Activated T-cell treated with anti-CD3 and anti-CD28 coated beads, Interleukin-2, amount 50 U/mL, for 24 hours (primary cell): Measurements from ENCODE around the gene SYPL1.
A peak's percentile ranks its signal among the peaks of the same experiment; 100 is the strongest.

Experiments
- DNase-seq: peaks from one replicate; pipeline ENCODE4 v3.0.0-alpha.2; 2020
- H3K27ac Mint-ChIP-seq: 2 replicates; pipeline ENCODE4 v1.8.0; 2020; ENCODE audit warnings: mild to moderate bottlenecking, mixed read lengths
- H3K27me3 Mint-ChIP-seq: 2 replicates; pipeline ENCODE4 v1.8.0; 2020; ENCODE audit warnings: mixed read lengths
- H3K36me3 Mint-ChIP-seq: 2 replicates; pipeline ENCODE4 v1.8.0; 2020; ENCODE audit warnings: low read depth, mixed read lengths
- H3K4me1 Mint-ChIP-seq: 2 replicates; pipeline ENCODE4 v1.8.0; 2020; ENCODE audit warnings: low read depth, mixed read lengths
- H3K4me3 Mint-ChIP-seq: 2 replicates; pipeline ENCODE4 v1.8.0; 2020; ENCODE audit warnings: mild to moderate bottlenecking, moderate library complexity, mixed read lengths
- H3K9me3 Mint-ChIP-seq: 2 replicates; pipeline ENCODE4 v1.8.0; 2020; ENCODE audit warnings: mixed read lengths

Gene SYPL1

DNA sequence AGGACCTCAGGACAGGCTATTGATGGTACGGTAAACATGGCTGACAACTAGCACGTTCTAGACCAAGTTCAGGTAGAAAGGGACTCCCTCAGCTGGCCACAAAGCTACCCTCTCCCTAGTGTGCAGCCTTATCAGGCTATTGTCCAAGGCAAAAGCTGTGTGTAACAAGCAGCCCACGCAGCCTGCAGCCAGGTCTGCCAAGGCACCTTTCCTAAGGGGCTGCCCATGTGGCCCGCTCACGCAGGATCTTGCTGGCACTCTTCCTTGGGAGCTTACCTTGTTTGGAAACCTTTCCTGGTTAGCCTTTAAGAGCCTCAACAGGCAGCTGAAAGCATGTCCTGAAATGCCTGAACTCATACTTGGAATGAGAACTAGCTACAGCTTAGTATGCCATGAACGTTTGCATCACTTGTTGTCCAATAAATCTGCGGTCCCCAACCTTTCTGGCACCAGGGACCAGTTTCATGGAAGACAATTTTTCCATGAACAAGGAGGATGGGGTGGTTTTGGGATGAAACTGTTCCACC, 51.7 kb downstream of the SYPL1 start:
- H3K4me3 Mint-ChIP-seq, result no peak overlapping the region
- H3K27ac Mint-ChIP-seq, result no peak overlapping the region
- peaks cover 40% of the 10 kb centered on the region for H3K4me1 Mint-ChIP-seq

DNA sequence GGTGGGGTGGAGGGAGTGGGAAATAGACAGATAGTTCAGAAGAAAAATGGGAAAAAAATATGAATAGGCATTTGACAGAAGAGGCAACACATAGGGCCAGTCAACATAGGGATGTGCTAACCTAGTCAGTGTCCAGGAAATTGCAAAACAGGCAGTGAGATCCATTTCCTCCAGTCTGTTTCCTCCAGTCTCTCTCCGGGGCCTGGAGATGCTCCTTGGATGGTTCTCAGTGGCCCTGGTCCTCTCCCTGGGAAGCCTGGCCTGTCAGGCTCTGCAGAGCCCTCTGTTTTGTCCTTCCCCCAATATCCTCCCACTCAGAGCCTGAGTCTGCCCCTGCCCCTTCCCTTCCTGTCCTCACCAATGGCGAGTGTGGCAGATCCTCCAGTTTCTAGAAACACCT, 52.6 kb downstream of the SYPL1 start:
- no peak for DNase-seq
- Mint-ChIP-seq H3K9me3 (no peaks in the 10 kb centered on the region), H3K4me1 (peaks cover 40% of the 10 kb centered on the region), H3K4me3 (no peak overlapping the region), H3K36me3 (no peaks in the 10 kb centered on the region), H3K27ac (no peak overlapping the region), H3K27me3 (no peaks in the 10 kb centered on the region)

More for the DNA sequence above, 51.7 kb downstream of the SYPL1 start:
- H3K27me3 Mint-ChIP-seq, result no peaks in the 10 kb centered on the region
- no peaks in the 10 kb centered on the region for H3K36me3 Mint-ChIP-seq
- no peaks in the 10 kb centered on the region for H3K9me3 Mint-ChIP-seq
- DNase-seq, result no peak

DNA sequence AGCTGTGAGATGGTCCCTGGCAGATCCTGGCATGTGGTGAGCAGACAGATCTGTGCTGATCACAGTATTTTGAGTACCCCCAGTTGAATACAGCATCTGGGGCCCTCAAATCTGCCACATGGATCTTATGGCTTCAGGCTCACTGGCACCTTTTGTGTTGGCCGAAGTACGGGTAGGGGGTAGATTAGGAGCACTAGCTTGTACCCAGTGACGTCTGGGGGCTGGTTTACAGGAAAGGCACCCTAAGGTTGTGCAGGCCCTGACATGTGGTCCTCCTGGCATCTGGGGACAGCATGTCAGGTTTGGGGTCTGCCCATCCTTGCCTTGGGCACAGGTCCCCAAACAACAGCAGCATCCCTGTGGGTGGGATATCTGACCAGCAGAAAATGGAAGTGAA, 53.2 kb downstream of the SYPL1 start:
- Mint-ChIP-seq H3K27me3 (no peaks in the 10 kb centered on the region), H3K9me3 (no peaks in the 10 kb centered on the region), H3K36me3 (no peaks in the 10 kb centered on the region), H3K27ac (no peak overlapping the region), H3K4me3 (no peak overlapping the region), H3K4me1 (peaks cover 40% of the 10 kb centered on the region)
- DNase-seq, result no peak

DNA sequence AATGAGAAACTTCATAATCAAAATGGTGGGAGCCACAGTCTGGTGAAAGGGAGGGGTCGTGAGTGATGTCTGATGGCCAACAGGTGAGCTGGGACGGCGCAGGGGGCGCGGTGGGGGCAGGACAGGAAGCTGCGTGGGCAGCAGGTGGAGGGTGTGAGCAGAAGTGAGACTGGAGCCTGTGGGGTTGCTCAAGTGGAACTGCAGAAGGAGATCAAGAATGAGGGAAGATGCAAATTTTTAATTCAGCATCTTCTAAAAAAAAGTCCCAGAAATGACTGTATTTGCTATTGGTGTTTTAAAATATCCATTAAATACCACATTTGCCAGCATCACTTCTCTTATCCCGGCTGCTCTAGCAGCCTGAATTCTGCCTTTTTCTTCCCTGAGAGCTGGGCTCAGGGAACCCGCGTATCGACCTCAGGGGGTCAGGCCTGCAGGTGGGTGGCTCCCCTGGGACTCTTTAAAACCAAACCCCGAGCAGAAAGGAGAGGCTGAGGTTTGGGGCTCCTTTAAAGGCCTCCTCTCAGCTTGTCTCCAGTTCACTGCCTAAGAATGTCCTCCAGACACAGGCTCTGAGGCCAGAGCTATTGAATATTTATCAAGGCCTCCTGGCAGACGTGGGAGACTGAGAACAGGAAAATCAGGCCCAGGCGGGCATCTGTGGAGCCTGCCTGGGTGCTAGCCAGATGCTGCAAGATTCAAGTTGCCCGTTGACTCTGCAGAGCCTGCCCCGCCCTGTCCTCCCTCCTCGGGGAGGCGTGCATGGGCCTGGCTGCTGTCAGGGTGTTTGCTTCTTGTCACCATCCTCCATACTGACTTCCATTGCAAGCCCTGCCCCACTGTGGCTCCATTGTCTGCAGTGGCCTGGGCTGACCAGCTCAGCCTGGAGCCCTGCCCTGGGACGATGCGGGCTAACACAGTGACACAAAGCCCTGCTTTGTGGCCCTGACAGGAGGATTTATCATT, 53.9 kb downstream of the SYPL1 start:
- DNase-seq, result no peak
- H3K27ac Mint-ChIP-seq, result peak overlapping the region; percentile 8
- H3K4me1 Mint-ChIP-seq, result peaks cover 36% of the 10 kb centered on the region
- H3K27me3 Mint-ChIP-seq, result no peaks in the 10 kb centered on the region
- no peaks in the 10 kb centered on the region for H3K36me3 Mint-ChIP-seq
- H3K9me3 Mint-ChIP-seq, result no peaks in the 10 kb centered on the region
- no peak overlapping the region for H3K4me3 Mint-ChIP-seq

DNA sequence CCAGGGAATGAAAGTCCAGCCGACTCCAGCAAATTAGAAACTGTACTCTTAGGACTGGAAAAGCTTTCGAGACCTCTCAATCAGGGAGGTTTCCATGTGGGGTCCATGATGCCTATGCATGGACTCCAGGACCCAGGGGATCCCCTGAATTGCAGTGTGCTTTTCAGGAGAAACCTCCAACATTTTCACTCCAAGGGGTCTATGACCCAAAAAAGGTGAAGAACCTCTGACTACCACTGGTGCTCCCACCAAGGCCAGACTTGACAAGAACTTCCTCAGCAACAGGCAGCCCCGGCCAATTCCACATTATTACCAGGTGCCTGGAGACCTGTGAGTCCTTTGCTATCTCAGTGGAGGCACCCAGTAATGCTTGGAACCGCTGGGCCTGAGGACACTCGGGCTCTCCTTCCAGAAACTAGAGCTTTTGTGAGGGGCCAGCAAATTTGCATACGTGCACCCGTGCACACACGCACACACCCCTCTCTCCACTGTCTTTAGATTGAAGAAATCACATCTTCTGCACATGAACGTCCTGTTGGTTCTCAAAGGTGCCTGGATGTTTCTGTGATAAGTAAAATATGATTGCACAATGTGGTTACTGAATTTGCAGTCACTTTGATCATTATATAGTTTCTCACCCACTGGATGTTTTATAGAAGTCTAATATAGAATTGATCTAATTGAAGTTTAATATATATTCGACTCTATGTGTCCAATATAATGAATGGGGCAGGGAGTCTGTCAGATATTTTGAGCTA, 54.7 kb downstream of the SYPL1 start:
- Mint-ChIP-seq H3K36me3 (no peaks in the 10 kb centered on the region), H3K27ac (peak overlapping the region; percentile 8), H3K4me3 (no peak overlapping the region), H3K27me3 (no peaks in the 10 kb centered on the region), H3K4me1 (peaks cover 28% of the 10 kb centered on the region), H3K9me3 (no peaks in the 10 kb centered on the region)
- DNase-seq, result no peak

DNA sequence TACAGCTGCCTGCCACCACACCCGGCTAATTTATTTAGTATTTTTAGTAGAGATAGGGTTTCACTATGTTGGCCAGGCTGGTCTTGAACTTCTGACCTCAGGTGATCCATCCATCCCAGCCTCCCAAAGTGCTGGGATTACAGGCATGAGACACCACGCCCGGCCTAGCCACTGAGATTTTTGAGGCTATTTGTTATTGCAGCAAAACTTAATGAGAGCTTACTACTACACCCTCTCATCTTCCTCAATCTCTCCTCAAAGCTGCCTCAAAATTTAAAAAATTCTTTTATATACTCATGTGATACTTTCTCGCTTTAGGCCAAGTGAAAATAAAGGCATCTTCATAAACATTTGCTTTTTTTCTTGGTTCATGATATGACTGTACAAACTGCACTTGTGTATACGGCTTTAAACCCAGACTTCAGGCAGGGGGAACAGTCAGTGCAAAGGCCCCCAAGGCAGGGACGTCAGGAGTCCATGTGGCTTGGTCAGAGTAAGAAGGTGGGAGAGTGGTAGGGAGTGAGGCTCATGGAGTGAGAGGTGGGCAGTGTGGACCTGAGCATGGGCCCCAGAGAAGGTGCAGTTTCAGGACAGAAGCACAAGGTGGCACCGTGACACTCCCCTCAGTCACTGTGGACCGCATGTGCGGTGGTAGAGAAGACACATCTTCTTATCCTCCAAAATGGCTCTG, 55.5 kb downstream of the SYPL1 start:
- H3K9me3 Mint-ChIP-seq, result no peaks in the 10 kb centered on the region
- no peak overlapping the region for H3K4me3 Mint-ChIP-seq
- H3K4me1 Mint-ChIP-seq, result peaks cover 21% of the 10 kb centered on the region
- no peaks in the 10 kb centered on the region for H3K27me3 Mint-ChIP-seq
- no peaks in the 10 kb centered on the region for H3K36me3 Mint-ChIP-seq
- DNase-seq, result peak; percentile 79
- no peak overlapping the region for H3K27ac Mint-ChIP-seq

DNA sequence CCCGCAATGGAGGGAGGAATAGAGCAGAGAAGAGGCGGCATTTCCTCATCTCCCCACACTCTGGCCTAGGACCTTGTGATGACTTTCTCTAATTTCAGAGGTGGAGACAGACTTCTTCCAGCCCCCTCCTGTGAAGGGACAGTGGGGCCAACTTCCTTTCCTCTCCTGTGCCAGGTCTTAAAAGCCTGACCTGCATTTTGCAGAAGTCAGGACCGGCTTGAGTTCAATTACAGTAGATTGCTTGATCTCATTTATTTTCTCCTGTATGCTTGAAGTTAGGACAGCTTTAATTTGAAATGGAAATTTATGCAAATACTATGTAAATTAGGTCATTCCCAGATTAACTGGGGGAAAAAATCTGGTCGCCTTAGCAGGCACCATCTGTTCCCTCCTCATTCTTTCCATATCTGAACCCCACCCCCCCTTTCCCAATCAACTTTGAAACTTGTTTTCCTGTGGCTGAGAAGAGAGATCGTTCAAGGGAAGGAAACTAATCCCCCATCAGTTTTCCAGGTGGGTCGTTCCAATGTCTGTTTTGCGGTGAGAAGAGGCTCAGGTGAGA, 57.1 kb downstream of the SYPL1 start:
- H3K36me3 Mint-ChIP-seq, result no peaks in the 10 kb centered on the region
- peaks cover 21% of the 10 kb centered on the region for H3K4me1 Mint-ChIP-seq
- H3K9me3 Mint-ChIP-seq, result no peaks in the 10 kb centered on the region
- H3K4me3 Mint-ChIP-seq, result no peak overlapping the region
- DNase-seq, result no peak
- H3K27me3 Mint-ChIP-seq, result no peaks in the 10 kb centered on the region
- no peak overlapping the region for H3K27ac Mint-ChIP-seq

DNA sequence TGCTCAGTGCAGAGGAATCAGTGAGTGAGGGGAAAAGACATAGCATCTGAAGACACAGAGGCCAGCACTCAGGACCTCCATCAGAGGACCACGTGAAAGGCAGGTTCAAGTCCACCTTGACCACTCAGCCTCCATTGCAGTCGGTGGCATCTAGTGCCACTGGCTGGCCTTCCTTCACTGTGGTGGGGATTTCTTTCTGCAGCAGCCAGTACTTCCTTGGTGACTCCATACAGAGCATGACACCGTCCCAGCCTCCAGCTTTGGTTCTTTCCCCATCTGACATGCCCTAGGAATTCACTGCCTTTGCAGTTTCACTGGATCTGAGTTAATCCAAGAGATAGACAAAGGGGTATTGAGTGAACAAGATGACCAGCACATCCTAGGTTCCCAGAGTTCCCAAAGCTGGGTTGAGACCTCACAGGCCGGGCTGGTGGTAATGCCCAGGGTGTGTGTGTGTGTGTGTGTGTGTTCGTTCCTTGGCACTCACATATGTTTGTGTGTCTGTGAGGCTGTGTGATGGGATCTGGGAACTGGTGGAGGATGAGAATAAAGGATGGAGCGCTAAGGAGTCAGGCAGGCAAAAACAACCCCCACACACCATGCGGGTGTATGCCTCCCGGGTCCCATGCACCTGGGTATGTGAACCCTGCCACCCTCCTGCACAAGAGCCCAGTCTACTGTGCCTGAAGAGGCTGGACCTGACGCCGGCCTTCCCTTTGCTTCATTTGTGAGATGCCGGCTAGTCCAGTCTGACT, 57.8 kb downstream of the SYPL1 start:
- H3K27ac Mint-ChIP-seq, result no peak overlapping the region
- no peak overlapping the region for H3K4me3 Mint-ChIP-seq
- H3K4me1 Mint-ChIP-seq, result peaks cover 21% of the 10 kb centered on the region
- H3K36me3 Mint-ChIP-seq, result no peaks in the 10 kb centered on the region
- H3K27me3 Mint-ChIP-seq, result no peaks in the 10 kb centered on the region
- H3K9me3 Mint-ChIP-seq, result no peaks in the 10 kb centered on the region
- DNase-seq, result no peak

DNA sequence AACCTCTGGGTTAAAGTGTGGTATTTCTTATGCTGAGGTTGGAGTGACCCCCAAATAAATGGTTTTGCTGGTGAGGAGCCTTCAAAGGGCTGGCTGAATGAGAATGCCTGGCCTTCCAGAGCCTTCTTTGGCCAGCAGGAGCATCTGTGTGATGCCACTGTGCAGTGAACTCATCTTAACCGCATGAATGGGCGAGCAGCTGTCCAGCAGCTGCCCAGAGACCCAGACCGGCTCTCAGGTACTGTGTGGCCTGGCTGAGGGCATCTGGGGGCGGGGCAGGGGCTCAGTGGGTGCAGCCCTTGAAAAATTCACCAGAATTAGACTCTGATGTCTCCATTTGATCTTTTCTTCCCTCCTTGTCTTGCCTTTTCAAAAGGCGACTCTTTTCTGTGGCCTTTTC, 59.0 kb downstream of the SYPL1 start:
- DNase-seq, result no peak
- Mint-ChIP-seq H3K4me1 (peaks cover 15% of the 10 kb centered on the region), H3K9me3 (no peaks in the 10 kb centered on the region), H3K4me3 (no peak overlapping the region), H3K36me3 (no peaks in the 10 kb centered on the region), H3K27me3 (no peaks in the 10 kb centered on the region), H3K27ac (no peak overlapping the region)

DNA sequence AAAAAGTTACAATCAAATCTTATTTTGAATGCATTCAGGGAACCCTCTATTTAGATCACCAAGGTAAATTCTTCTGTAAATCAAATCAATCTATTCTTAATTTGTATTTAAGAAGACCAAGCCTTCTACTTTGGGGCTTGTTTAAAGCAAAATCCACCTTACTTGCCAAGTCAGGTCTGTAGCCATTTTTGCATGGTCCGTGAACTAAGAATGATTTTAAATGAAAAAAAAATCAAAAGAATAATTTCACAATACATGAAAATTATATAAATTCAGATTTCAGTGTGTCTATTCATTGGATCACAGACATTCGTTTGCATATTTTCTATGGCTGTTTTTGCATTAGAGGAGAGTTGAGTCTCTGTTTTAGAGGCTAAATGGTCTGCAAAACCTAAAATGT, 59.4 kb downstream of the SYPL1 start:
- Mint-ChIP-seq H3K4me3 (no peak overlapping the region), H3K27me3 (no peaks in the 10 kb centered on the region), H3K27ac (no peak overlapping the region), H3K36me3 (no peaks in the 10 kb centered on the region), H3K9me3 (no peaks in the 10 kb centered on the region), H3K4me1 (peaks cover 11% of the 10 kb centered on the region)
- DNase-seq, result no peak

DNA sequence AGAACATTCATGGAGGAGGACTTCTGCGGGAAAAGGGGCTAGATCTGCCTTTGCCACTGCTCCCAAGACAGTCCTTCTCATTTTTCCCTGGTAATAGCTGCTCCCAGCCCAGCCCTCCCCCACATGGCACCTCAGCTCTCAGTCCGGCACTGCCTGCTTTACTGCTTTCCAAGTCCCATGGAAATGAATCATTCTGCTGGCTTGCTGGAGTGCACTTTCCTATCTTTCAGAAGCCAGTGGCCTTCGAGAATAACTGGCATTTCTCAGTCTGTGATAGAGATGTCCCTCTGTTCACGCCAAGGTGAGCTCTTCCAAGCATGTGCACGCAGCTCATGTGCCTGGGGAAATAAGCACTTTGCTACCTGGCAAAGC, 61.4 kb downstream of the SYPL1 start:
- Mint-ChIP-seq H3K27me3 (no peaks in the 10 kb centered on the region), H3K36me3 (no peaks in the 10 kb centered on the region), H3K27ac (no peak overlapping the region), H3K4me1 (no peaks in the 10 kb centered on the region), H3K9me3 (no peaks in the 10 kb centered on the region), H3K4me3 (no peak overlapping the region)
- no peak for DNase-seq

DNA sequence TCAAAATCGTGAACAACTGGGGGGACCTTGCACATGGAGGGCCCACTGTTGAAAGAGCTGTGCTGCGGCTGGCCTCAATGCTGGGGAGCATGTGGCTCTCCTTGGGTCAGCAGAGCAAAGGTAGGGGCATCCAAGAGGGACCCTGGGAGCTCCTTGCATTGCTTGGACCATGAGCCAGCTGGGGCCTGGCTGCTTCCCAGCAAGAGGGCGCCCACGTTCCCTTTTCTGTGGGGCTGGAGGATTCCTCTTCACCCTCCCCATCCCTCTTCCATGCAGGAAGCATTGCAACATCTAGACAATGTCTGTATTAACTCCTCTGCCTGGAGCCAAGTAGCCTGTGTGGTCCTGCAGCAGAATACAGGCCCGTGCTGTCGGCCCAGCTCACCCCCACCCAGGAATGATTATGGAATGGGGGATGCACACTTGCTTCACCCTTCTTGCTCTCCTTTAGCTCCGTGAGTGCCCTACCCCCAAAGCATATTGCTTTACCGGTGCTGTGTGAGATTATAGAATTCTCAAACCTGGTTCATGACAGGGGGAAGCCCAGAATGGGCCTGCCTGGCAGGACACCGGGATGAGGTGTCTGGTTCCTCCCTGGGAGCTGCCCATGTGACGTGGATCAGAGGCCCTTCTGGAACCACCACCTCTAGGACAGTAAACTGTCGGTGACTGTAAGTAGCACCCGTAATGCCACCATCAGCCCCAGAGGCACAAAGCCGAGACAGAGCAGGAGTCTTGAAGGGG, 61.9 kb downstream of the SYPL1 start:
- Mint-ChIP-seq H3K4me1 (no peaks in the 10 kb centered on the region), H3K36me3 (no peaks in the 10 kb centered on the region), H3K4me3 (no peak overlapping the region), H3K27me3 (no peaks in the 10 kb centered on the region), H3K27ac (no peak overlapping the region), H3K9me3 (no peaks in the 10 kb centered on the region)
- no peak for DNase-seq

DNA sequence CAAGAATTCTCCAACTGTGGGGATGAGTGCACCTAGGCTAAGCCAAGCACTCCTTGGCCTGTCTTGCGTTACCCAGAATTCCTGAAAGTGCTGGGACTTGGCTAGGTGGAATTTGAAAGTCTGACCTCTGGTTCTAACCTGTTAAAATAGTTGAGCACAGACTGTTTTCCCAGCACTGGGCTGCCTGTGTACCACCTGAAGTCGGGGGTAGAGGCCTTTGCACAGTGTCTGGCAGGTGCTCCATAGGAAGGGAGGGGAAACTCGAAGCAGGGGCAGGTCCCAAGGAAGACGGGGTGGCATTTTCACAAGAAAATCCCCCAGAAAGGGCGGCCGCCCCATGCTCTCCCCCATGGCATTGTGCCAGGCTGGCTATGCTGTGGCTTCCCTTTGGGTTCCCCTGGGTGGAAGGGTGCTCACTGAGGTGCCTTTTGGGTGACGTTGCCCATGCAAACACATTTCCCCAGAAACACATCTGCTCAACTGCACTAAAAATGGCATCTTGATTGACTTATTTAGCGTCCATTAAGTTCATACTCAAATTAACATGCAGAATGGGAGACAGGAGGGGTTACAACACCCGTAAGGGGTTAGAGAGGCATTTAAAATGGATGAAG, 62.9 kb downstream of the SYPL1 start:
- DNase-seq, result no peak
- no peaks in the 10 kb centered on the region for H3K36me3 Mint-ChIP-seq
- H3K4me1 Mint-ChIP-seq, result no peaks in the 10 kb centered on the region
- no peaks in the 10 kb centered on the region for H3K9me3 Mint-ChIP-seq
- no peak overlapping the region for H3K4me3 Mint-ChIP-seq
- no peaks in the 10 kb centered on the region for H3K27me3 Mint-ChIP-seq
- H3K27ac Mint-ChIP-seq, result no peak overlapping the region
